HepG2 (cell line): ENCODE measurements around the gene SIAH3. TPM values are rescaled to one million over a fixed set of nuclear protein-coding genes. Genes with fewer than 3 reads are reported as not detected.

Source experiments
- ATAC-seq: fragments of 200-7000 bp; cut with Tn5 transposase; 3 replicates; pipeline ENCODE4 v1.9.1; 2020; ENCODE audit warnings: mild to moderate bottlenecking, moderate library complexity
- BruUV-seq: library from RNA; stranded (reverse); fragments of 400-500 nt; replicated peaks from 2 replicates; lab custom pipeline; 2021; lab: Mats Ljungman, UMichigan
- CTCF ChIA-PET: fragments of 300-600 bp; formaldehyde crosslinking; extraction: SDS; loops from one replicate; lab custom pipeline; 2021; ENCODE audit warnings: low total read pairs, inconsistent platforms, low intra/inter-chr PET ratio; lab: Yijun Ruan, JAX
- POLR2A ChIA-PET: fragments of 350-600 bp; sonication (Branson Sonifier 250); formaldehyde crosslinking; loops from one replicate; lab custom pipeline; 2020; ENCODE audit warnings: antibody characterized with exemption, inconsistent platforms; lab: Yijun Ruan, JAX
- DNase-seq: peaks from one replicate; pipeline ENCODE4 v3.0.0-alpha.2; 2015; ENCODE audit warnings: low spot score
- FAIRE-seq: peaks from 3 replicates; lab custom pipeline; 2011; peaks lifted over from hg19 to GRCh38; lab: Jason Lieb, UNC
- H2AFZ ChIP-seq: one replicate; pipeline ENCODE4 v1.6.1; 2011; ENCODE audit warnings: low read length, inconsistent platforms
- H3K27ac ChIP-seq: fragments of 300-600 bp; 3 replicates; pipeline ENCODE4 v1.8.0; 2011; ENCODE audit warnings: mixed run types, mild to moderate bottlenecking, mixed read lengths, low read length, inconsistent platforms; ENCODE audit not compliant: insufficient read depth; ENCODE audit errors: extremely low read length
- H3K27me3 ChIP-seq, 2 experiments: fragments of 200-600 bp in 1 of 2; 2 replicates in 1 of 2; 3 replicates in 1 of 2; pipeline versions ENCODE4 v1.6.0 to v1.8.0; 2011; ENCODE audit warnings: low read length in 2 of 2, mild to moderate bottlenecking in 2 of 2, moderate library complexity in 2 of 2, inconsistent platforms in 1 of 2; ENCODE audit not compliant: insufficient read depth in 2 of 2, control insufficient read depth in 1 of 2
- H3K36me3 ChIP-seq, 2 experiments: fragments of 200-600 bp in 1 of 2; replicated peaks in 1 of 2; 2 replicates in 1 of 2; 3 replicates in 1 of 2; pipeline versions ENCODE4 v1.5.1 to v1.8.0; 2011; ENCODE audit warnings: low read length in 2 of 2, inconsistent platforms in 1 of 2; ENCODE audit not compliant: insufficient read depth in 2 of 2, control insufficient read depth in 1 of 2
- H3K4me1 ChIP-seq: 2 replicates; pipeline ENCODE4 v1.5.1; 2012; ENCODE audit warnings: low read length, inconsistent platforms; ENCODE audit not compliant: insufficient read depth
- H3K4me2 ChIP-seq: 2 replicates; pipeline ENCODE4 v1.6.0; 2011; ENCODE audit warnings: low read depth, low read length, inconsistent platforms
- H3K4me3 ChIP-seq, 3 experiments: fragments of 200-600 bp in 1 of 3; sonication (generic), shearing (Covaris generic) in 1 of 3; replicated peaks in 1 of 3; 2 replicates each; pipeline ENCODE4 v1.5.1; 2011 to 2016; ENCODE audit warnings: low read length in 3 of 3, inconsistent platforms in 2 of 3, low read depth in 2 of 3, mild to moderate bottlenecking in 2 of 3, control low read depth in 1 of 3, mixed read lengths in 1 of 3; ENCODE audit not compliant: insufficient read depth in 1 of 3
- H3K79me2 ChIP-seq: one replicate; pipeline ENCODE4 v1.6.1; 2011; ENCODE audit warnings: low read length, inconsistent platforms; ENCODE audit not compliant: insufficient read depth
- H3K9ac ChIP-seq: 2 replicates; pipeline ENCODE4 v1.6.0; 2011; ENCODE audit warnings: mild to moderate bottlenecking, low read depth, low read length, inconsistent platforms; ENCODE audit not compliant: insufficient read depth
- H3K9me3 ChIP-seq: 2 replicates; pipeline ENCODE4 v1.5.1; 2012; ENCODE audit warnings: mild to moderate bottlenecking, low read length
- H4K20me1 ChIP-seq: 2 replicates; pipeline ENCODE4 v1.6.0; 2011; ENCODE audit warnings: inconsistent platforms, mild to moderate bottlenecking, low read length, moderate library complexity; ENCODE audit not compliant: insufficient read depth
- EED ChIP-seq: sonication (generic); formaldehyde crosslinking; IDR thresholded peaks from 2 replicates; pipeline ENCODE4 v1.5.0; 2020; ENCODE audit warnings: mild to moderate bottlenecking, missing genetic modification reagents
- GPN1 ChIP-seq: sonication (generic); formaldehyde crosslinking; IDR thresholded peaks from 2 replicates; pipeline ENCODE4 v1.5.1; 2020; ENCODE audit warnings: missing genetic modification reagents, borderline replicate concordance
- HMG20B ChIP-seq: conservative IDR thresholded peaks from 2 replicates; pipeline ENCODE4 v1.6.1; 2016; ENCODE audit warnings: missing genetic modification reagents, missing compliant biosample characterization
- PRPF4 ChIP-seq: fragments of 200-400 bp; formaldehyde crosslinking; IDR thresholded peaks from 2 replicates; pipeline ENCODE4 v1.6.1; 2016; ENCODE audit warnings: low read length, low read depth; ENCODE audit not compliant: poor library complexity, severe bottlenecking
- ZNF547 ChIP-seq: sonication (generic); formaldehyde crosslinking; IDR thresholded peaks from 2 replicates; pipeline ENCODE4 v1.5.1; 2020; ENCODE audit warnings: mild to moderate bottlenecking, missing genetic modification reagents
- ZNF558 ChIP-seq: sonication (generic); formaldehyde crosslinking; IDR thresholded peaks from 2 replicates; pipeline ENCODE4 v1.9.0; 2022; ENCODE audit warnings: mild to moderate bottlenecking, missing genetic modification reagents, borderline replicate concordance
- ZNF772 ChIP-seq: sonication (generic); formaldehyde crosslinking; IDR thresholded peaks from 2 replicates; pipeline ENCODE4 v1.5.0; 2020; ENCODE audit warnings: mild to moderate bottlenecking, missing genetic modification reagents
- ZNF792 ChIP-seq: IDR thresholded peaks from 2 replicates; pipeline ENCODE4 v1.6.1; 2016
- ZNF879 ChIP-seq: sonication (generic); formaldehyde crosslinking; IDR thresholded peaks from 2 replicates; pipeline ENCODE4 v1.8.1; 2023; ENCODE audit warnings: missing genetic modification reagents
- WGBS: methylation state at CpG from one replicate; pipeline ENCODE4 v1.1.6; 2017; ENCODE audit warnings: low lambda C conversion rate; 5-methylcytosine and 5-hydroxymethylcytosine counted together
- in situ Hi-C: cut with HindIII; loops from 2 replicates; pipeline ENCODE4 v1.10.0; 2017; ENCODE audit warnings: low pct_unique_long_range_greater_than_20kb; ENCODE audit not compliant: extremely low pct_ligation_motif_present
- intact Hi-C: fragments of 100-400 bp; cut with micrococcal nuclease; formaldehyde crosslinking; loops from one replicate; pipeline ENCODE4 v1.10.0; 2022; ENCODE audit not compliant: unreplicated experiment
- polyA plus RNA-seq, 8 experiments: library from polyadenylated mRNA; depleted of rRNA in 3 of 8; stranded (reverse) in 7 of 8; unstranded in 1 of 8; fragments of >200 nt; fragmentation: Illumina TruSeq in 4 of 8; extraction: Trizol in 4 of 8; gene quantifications; 2 replicates each; pipeline versions ENCODE4 v1.2.1 to v1.2.3, GENCODE V29; 2011 to 2016; ENCODE audit warnings: low read depth in 4 of 8, missing spikeins in 1 of 8, mixed read lengths in 1 of 8; ENCODE audit not compliant: insufficient read depth in 1 of 8
- total RNA-seq, 5 experiments: library from RNA; depleted of rRNA; stranded (reverse); fragments of >200 nt; fragmentation: Illumina TruSeq; extraction: Trizol; gene quantifications; 2 replicates each; pipeline ENCODE4 v1.2.3, GENCODE V29; 2016; ENCODE audit warnings: low read depth in 1 of 5
- TF ChIP-seq, protein P1 (sequence below): IDR thresholded peaks from 2 replicates; pipeline ENCODE4 v1.6.1; 2016; ENCODE audit warnings: control low read depth
- TF ChIP-seq, protein P2 (sequence below): sonication (generic); formaldehyde crosslinking; IDR thresholded peaks from 2 replicates; pipeline ENCODE4 v1.4.0; 2020; ENCODE audit warnings: missing genetic modification reagents, low read depth, mild to moderate bottlenecking, borderline replicate concordance
- TF ChIP-seq, protein P3 (sequence below): sonication (generic); formaldehyde crosslinking; conservative IDR thresholded peaks from 2 replicates; pipeline ENCODE4 v1.5.0; 2020; ENCODE audit warnings: missing genetic modification reagents
- TF ChIP-seq, protein P4 (sequence below): sonication (generic); formaldehyde crosslinking; IDR thresholded peaks from 2 replicates; pipeline ENCODE4 v1.4.0; 2020; ENCODE audit warnings: missing genetic modification reagents, borderline replicate concordance

Gene SIAH3
- total and polyA plus RNA-seq, 2 of the 13 experiments (the other 11 are each of a cell fraction or from before 2014, with no cell fraction given), result not detected

GRCh38 chr13:45733361-45733760 is 118.2 kb downstream of the SIAH3 start:
- H3K4me2 ChIP-seq, result no peak overlapping the region
- peaks cover 20% of the 10 kb centered on the region for H3K4me1 ChIP-seq
- intact Hi-C loops, result no loop called here
- H4K20me1 ChIP-seq, result no peaks in the 10 kb centered on the region
- no peak for DNase-seq
- no peak overlapping the region for H2AFZ ChIP-seq
- no peak for ATAC-seq
- no peaks in the 10 kb centered on the region for H3K36me3 ChIP-seq
- TF ChIP-seq HMG20B (no peak), ZNF879 (no peak), GPN1 (CRISPR knock-in tag) (no peak), ZNF792 (CRISPR knock-in tag) (no peak), ZNF558 (no peak), PRPF4 (no peak), ZNF772 (CRISPR knock-in tag) (no peak), ZNF547 (no peak), EED (CRISPR knock-in tag) (no peak)
- TF ChIP-seq, protein P1, sequence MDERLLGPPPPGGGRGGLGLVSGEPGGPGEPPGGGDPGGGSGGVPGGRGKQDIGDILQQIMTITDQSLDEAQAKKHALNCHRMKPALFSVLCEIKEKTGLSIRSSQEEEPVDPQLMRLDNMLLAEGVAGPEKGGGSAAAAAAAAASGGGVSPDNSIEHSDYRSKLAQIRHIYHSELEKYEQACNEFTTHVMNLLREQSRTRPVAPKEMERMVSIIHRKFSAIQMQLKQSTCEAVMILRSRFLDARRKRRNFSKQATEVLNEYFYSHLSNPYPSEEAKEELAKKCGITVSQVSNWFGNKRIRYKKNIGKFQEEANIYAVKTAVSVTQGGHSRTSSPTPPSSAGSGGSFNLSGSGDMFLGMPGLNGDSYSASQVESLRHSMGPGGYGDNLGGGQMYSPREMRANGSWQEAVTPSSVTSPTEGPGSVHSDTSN (CRISPR knock-in tag), result no peak
- TF ChIP-seq, protein P2, sequence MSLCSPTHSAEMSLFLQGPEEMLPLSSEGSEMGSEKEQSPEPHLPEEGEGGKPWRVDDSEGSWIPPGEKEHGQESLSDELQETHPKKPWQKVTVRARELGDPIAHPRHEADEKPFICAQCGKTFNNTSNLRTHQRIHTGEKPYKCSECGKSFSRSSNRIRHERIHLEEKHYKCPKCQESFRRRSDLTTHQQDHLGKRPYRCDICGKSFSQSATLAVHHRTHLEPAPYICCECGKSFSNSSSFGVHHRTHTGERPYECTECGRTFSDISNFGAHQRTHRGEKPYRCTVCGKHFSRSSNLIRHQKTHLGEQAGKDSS (CRISPR knock-in tag), result no peak
- TF ChIP-seq, protein P3, sequence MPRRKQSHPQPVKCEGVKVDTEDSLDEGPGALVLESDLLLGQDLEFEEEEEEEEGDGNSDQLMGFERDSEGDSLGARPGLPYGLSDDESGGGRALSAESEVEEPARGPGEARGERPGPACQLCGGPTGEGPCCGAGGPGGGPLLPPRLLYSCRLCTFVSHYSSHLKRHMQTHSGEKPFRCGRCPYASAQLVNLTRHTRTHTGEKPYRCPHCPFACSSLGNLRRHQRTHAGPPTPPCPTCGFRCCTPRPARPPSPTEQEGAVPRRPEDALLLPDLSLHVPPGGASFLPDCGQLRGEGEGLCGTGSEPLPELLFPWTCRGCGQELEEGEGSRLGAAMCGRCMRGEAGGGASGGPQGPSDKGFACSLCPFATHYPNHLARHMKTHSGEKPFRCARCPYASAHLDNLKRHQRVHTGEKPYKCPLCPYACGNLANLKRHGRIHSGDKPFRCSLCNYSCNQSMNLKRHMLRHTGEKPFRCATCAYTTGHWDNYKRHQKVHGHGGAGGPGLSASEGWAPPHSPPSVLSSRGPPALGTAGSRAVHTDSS (CRISPR knock-in tag), result no peak
- TF ChIP-seq, protein P4, sequence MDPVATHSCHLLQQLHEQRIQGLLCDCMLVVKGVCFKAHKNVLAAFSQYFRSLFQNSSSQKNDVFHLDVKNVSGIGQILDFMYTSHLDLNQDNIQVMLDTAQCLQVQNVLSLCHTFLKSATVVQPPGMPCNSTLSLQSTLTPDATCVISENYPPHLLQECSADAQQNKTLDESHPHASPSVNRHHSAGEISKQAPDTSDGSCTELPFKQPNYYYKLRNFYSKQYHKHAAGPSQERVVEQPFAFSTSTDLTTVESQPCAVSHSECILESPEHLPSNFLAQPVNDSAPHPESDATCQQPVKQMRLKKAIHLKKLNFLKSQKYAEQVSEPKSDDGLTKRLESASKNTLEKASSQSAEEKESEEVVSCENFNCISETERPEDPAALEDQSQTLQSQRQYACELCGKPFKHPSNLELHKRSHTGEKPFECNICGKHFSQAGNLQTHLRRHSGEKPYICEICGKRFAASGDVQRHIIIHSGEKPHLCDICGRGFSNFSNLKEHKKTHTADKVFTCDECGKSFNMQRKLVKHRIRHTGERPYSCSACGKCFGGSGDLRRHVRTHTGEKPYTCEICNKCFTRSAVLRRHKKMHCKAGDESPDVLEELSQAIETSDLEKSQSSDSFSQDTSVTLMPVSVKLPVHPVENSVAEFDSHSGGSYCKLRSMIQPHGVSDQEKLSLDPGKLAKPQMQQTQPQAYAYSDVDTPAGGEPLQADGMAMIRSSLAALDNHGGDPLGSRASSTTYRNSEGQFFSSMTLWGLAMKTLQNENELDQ (CRISPR knock-in tag), result no peak
- TF ChIP-seq, all 625 proteins: peak for 0
- CTCF ChIA-PET, result no interaction called here
- no peak overlapping the region for H3K9ac ChIP-seq
- no peak overlapping the region for H3K4me3 ChIP-seq
- BruUV-seq, result no TSS peak
- no peaks in the 10 kb centered on the region for H3K79me2 ChIP-seq
- POLR2A ChIA-PET, result no interaction called here
- H3K9me3 ChIP-seq, result no peaks in the 10 kb centered on the region
- FAIRE-seq, result no peak
- peaks cover 0 to 4% of the 10 kb centered on the region in 2 experiments; a peak in 1 of 5 replicates for H3K27me3 ChIP-seq
- in situ Hi-C loops, result no loop called here
- 2% methylated on average over 5 of the region's 5 CpGs for WGBS
- H3K27ac ChIP-seq, result no peak overlapping the region
